Smooth muscle cell (in vitro differentiated cells): ENCODE results near the gene MSANTD4. TPM values are rescaled to one million over a fixed set of nuclear protein-coding genes. Genes with fewer than 3 reads are reported as not detected.

ENCODE experiments used
- DNase-seq: peaks from one replicate; lab custom pipeline; 2025; ENCODE audit not compliant: unreplicated experiment; lab: John Stamatoyannopoulos, UW
- H2AFZ ChIP-seq: fragments of 200-600 bp; sonication (generic); 2 replicates; pipeline ENCODE4 v1.6.0; 2016; ENCODE audit warnings: antibody characterized with exemption, low read depth, mild to moderate bottlenecking
- H3F3A ChIP-seq: fragments of 200-600 bp; sonication (generic); 2 replicates; pipeline ENCODE4 v1.6.0; 2017; ENCODE audit warnings: antibody characterized with exemption, low read depth
- H3K27ac ChIP-seq: fragments of 200-600 bp; sonication (generic); 2 replicates; pipeline ENCODE4 v1.5.1; 2016; ENCODE audit warnings: low read depth, mild to moderate bottlenecking
- H3K27me3 ChIP-seq: fragments of 200-600 bp; sonication (generic); 2 replicates; pipeline ENCODE4 v1.6.1; 2016; ENCODE audit warnings: low read depth, mild to moderate bottlenecking
- H3K36me3 ChIP-seq: fragments of 200-600 bp; sonication (generic); 2 replicates; pipeline ENCODE4 v1.5.1; 2016; ENCODE audit warnings: low read depth
- H3K4me1 ChIP-seq: fragments of 200-600 bp; sonication (generic); 2 replicates; pipeline ENCODE4 v1.5.1; 2016; ENCODE audit warnings: low read depth
- H3K4me2 ChIP-seq: fragments of 200-600 bp; sonication (generic); 2 replicates; pipeline ENCODE4 v1.6.0; 2016; ENCODE audit warnings: mild to moderate bottlenecking
- H3K4me3 ChIP-seq: fragments of 200-600 bp; sonication (generic); 2 replicates; pipeline ENCODE4 v1.5.1; 2016; ENCODE audit warnings: mild to moderate bottlenecking
- H3K79me2 ChIP-seq: fragments of 200-600 bp; sonication (generic); 2 replicates; pipeline ENCODE4 v1.6.0; 2016; ENCODE audit warnings: low read depth, mild to moderate bottlenecking
- H3K9ac ChIP-seq: fragments of 200-600 bp; sonication (generic); 2 replicates; pipeline ENCODE4 v1.6.0; 2016; ENCODE audit warnings: low read depth
- H3K9me3 ChIP-seq: fragments of 200-600 bp; sonication (generic); replicated peaks from 2 replicates; pipeline ENCODE4 v1.5.1; 2016; ENCODE audit warnings: low read depth
- H4K20me1 ChIP-seq: fragments of 200-600 bp; sonication (generic); 2 replicates; pipeline ENCODE4 v1.6.0; 2016; ENCODE audit warnings: low read depth
- WGBS: methylation state at CpG from one replicate; pipeline ENCODE4 v1.1.7; 2016; ENCODE audit warnings: low lambda C conversion rate; 5-methylcytosine and 5-hydroxymethylcytosine counted together
- polyA plus RNA-seq: library from polyadenylated mRNA; unstranded; fragments of >200 nt; fragmentation: Nextera tagmentation; extraction: Ambion mirVana; gene quantifications from 2 replicates; pipeline ENCODE4 v1.2.1, GENCODE V29; 2016
- total RNA-seq: library from RNA; depleted of rRNA; stranded (reverse); fragments of >200 nt; gene quantifications from 2 replicates; pipeline ENCODE4 v1.2.3, GENCODE V29; 2014
- TF ChIP-seq, protein P1 (sequence below): fragments of 200-600 bp; sonication (generic); IDR thresholded peaks from 2 replicates; pipeline ENCODE4 v1.5.1; 2017; ENCODE audit warnings: borderline replicate concordance, mild to moderate bottlenecking, antibody characterized with exemption; ENCODE audit not compliant: insufficient read depth, poor library complexity, severe bottlenecking

Gene MSANTD4
- total and polyA plus RNA-seq, 2 experiments from 2014 or later, result 5.9 to 18.3 TPM

DNA sequence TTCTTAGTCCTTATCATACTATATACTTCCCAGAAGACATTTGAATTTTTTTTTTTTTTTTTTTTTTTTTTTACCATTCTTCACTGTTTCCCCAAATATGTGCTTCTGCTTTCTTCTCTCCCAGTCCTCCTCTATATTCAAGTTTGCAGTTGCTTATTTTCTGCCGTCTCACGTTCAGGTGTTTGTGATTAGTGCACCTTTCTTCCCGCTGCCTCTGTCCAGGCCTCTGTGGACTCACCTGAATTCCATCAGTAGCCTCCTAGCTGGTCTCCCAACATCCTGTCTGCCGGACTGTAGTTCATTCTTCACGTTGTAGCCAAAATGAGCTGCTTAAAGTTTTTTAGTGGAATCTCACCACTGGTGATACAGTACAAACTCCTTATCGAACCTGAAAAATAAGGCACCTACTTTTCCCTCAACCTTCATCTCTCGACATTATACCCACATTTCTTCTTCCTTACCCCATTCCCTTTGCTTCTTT is 795 bp upstream of the MSANTD4 start:
- H3K4me1 ChIP-seq, result peaks cover 15% of the 10 kb centered on the region
- H3K9ac ChIP-seq, result no peak overlapping the region
- no peaks in the 10 kb centered on the region for H3K9me3 ChIP-seq
- no peak for DNase-seq
- H3K27ac ChIP-seq, result no peak overlapping the region
- H3K4me3 ChIP-seq, result peak overlapping the region; percentile 74
- 89% methylated on average over 7 of the region's 7 CpGs for WGBS
- H3K27me3 ChIP-seq, result no peaks in the 10 kb centered on the region
- H3K79me2 ChIP-seq, result peaks cover 34% of the 10 kb centered on the region
- no peaks in the 10 kb centered on the region for H3F3A ChIP-seq
- H3K4me2 ChIP-seq, result peak overlapping the region; percentile 89
- TF ChIP-seq, protein P1, sequence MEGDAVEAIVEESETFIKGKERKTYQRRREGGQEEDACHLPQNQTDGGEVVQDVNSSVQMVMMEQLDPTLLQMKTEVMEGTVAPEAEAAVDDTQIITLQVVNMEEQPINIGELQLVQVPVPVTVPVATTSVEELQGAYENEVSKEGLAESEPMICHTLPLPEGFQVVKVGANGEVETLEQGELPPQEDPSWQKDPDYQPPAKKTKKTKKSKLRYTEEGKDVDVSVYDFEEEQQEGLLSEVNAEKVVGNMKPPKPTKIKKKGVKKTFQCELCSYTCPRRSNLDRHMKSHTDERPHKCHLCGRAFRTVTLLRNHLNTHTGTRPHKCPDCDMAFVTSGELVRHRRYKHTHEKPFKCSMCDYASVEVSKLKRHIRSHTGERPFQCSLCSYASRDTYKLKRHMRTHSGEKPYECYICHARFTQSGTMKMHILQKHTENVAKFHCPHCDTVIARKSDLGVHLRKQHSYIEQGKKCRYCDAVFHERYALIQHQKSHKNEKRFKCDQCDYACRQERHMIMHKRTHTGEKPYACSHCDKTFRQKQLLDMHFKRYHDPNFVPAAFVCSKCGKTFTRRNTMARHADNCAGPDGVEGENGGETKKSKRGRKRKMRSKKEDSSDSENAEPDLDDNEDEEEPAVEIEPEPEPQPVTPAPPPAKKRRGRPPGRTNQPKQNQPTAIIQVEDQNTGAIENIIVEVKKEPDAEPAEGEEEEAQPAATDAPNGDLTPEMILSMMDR, result no peak
- no peaks in the 10 kb centered on the region for H3K36me3 ChIP-seq
- no peaks in the 10 kb centered on the region for H4K20me1 ChIP-seq
- peak overlapping the region; percentile 89 for H2AFZ ChIP-seq

DNA sequence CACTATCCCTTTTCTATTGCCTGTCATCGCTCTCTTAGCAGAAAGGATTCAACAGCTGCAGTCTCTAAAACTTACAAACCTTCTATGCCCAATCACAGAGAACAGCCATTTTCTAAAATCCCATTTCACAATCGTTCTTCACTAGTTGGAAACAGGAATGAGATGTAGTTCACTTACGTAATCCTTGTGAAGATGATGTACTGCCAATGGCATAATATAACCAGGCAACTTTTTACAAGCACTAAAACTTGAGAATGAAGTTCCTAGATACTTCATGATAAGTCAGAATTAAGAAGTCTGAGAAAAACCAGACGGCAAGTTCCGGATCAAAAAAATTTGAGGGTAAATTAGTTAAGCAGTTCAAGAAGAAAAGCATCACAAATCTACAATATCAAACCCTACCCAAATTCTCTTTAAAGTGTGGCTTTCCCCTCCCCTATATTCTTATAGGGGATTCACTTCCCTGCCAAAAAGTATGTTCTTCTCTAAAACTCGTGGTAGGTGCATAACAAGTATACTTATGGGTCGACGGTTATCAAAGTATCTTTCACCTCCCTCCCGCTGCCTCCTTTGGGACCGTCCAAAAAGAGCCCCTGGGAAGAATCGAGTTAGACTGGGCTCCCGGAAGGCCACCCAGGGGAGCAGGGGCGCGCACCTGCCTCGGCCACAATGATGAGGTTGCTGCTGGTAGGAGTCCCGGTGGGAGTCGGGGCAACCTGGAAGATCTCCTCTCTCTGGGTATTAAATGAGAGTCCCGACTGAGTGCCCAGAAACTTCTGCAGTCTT is 666 bp downstream of the MSANTD4 start:
- no peak overlapping the region for H3K27ac ChIP-seq
- H3K4me1 ChIP-seq, result peaks cover 15% of the 10 kb centered on the region
- no peaks in the 10 kb centered on the region for H3K9me3 ChIP-seq
- 17% methylated on average over 18 of the region's 18 CpGs for WGBS
- no peaks in the 10 kb centered on the region for H3F3A ChIP-seq
- TF ChIP-seq, protein P1, result no peak
- no peaks in the 10 kb centered on the region for H3K36me3 ChIP-seq
- DNase-seq, result no peak
- H3K9ac ChIP-seq, result peak overlapping the region; percentile 41
- no peaks in the 10 kb centered on the region for H3K27me3 ChIP-seq
- H2AFZ ChIP-seq, result peak overlapping the region; percentile 86
- H3K79me2 ChIP-seq, result peaks cover 48% of the 10 kb centered on the region
- peak overlapping the region; percentile 92 for H3K4me2 ChIP-seq
- peaks cover 8% of the 10 kb centered on the region for H4K20me1 ChIP-seq
- H3K4me3 ChIP-seq, result peak overlapping the region; percentile 74

DNA sequence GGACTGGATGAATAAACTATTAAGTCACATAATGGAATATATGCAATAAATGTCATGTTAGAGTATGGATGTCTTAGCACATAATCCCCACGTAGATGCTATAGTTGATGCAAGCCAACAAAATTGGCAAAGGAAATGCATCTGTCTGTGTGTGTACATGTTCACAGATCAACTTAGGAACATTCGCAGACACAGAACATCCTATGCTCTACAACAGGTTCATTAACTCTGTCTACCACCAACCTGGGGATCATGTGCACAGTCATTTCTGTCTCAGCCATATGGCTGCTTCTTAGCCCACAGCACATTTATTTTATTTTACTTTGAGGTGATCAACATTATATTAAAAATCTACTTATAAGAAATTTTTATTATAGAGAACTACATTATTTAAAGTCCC is 4.9 kb downstream of the MSANTD4 start:
- Histone ChIP-seq H3K4me3 (no peak overlapping the region), H2AFZ (no peak overlapping the region), H3K36me3 (no peaks in the 10 kb centered on the region), H3K9me3 (no peaks in the 10 kb centered on the region), H3K4me2 (no peak overlapping the region), H3F3A (peaks cover 4% of the 10 kb centered on the region), H4K20me1 (peaks cover 38% of the 10 kb centered on the region), H3K27ac (no peak overlapping the region), H3K79me2 (peaks cover 68% of the 10 kb centered on the region), H3K9ac (no peak overlapping the region), H3K4me1 (peaks cover 21% of the 10 kb centered on the region), H3K27me3 (no peaks in the 10 kb centered on the region)
- TF ChIP-seq, protein P1, result no peak
- DNase-seq, result no peak
- WGBS, result 96% methylated on average over 2 of the region's 2 CpGs
